RWPE2 (cell line): ENCODE measurements around the gene EIF3F.

ENCODE experiments used
- ATAC-seq: fragments of 200-7000 bp; cut with Tn5 transposase; 3 replicates; pipeline ENCODE4 v1.9.1; 2021; ENCODE audit warnings: low read depth
- DNase-seq: peaks from one replicate; pipeline ENCODE4 v3.0.0-alpha.2; 2020; ENCODE audit warnings: low spot score
- H3K27ac ChIP-seq: fragments of 450-650 bp; 2 replicates; pipeline ENCODE4 v1.5.1; 2017; ENCODE audit warnings: mild to moderate bottlenecking; ENCODE audit not compliant: poor library complexity, severe bottlenecking
- H3K27me3 ChIP-seq: fragments of 250-450 bp; sonication (Bioruptor Pico); 2 replicates; pipeline ENCODE4 v1.5.1; 2021; ENCODE audit warnings: mild to moderate bottlenecking, moderate library complexity; ENCODE audit not compliant: insufficient read depth, poor library complexity, severe bottlenecking
- H3K36me3 ChIP-seq: fragments of 250-450 bp; sonication (Bioruptor Pico); 2 replicates; pipeline ENCODE4 v1.5.1; 2020; ENCODE audit warnings: low read depth, mild to moderate bottlenecking, moderate library complexity
- H3K4me1 ChIP-seq: fragments of 250-450 bp; sonication (Bioruptor Pico); 2 replicates; pipeline ENCODE4 v1.5.1; 2021; ENCODE audit warnings: mild to moderate bottlenecking, moderate library complexity; ENCODE audit not compliant: insufficient read depth, poor library complexity, severe bottlenecking
- H3K4me3 ChIP-seq: fragments of 250-450 bp; sonication (Bioruptor Pico); 2 replicates; pipeline ENCODE4 v1.5.1; 2021; ENCODE audit warnings: mild to moderate bottlenecking, moderate library complexity; ENCODE audit not compliant: severe bottlenecking
- H3K9me3 ChIP-seq: fragments of 250-450 bp; sonication (Bioruptor Pico); 2 replicates; pipeline ENCODE4 v1.5.1; 2021; ENCODE audit warnings: mild to moderate bottlenecking, moderate library complexity; ENCODE audit not compliant: severe bottlenecking
- CTCF ChIP-seq: fragments of 450-650 bp; IDR thresholded peaks from one replicate; pipeline ENCODE4 v1.5.1; 2017; ENCODE audit warnings: mild to moderate bottlenecking, moderate library complexity; ENCODE audit not compliant: poor library complexity, severe bottlenecking

EIF3F gene

GRCh38 chr11:8036002-8036802, 49.1 kb downstream of the EIF3F start:
- no peak for TF ChIP-seq CTCF
- Histone ChIP-seq H3K36me3 (no peaks in the 10 kb centered on the region), H3K9me3 (no peaks in the 10 kb centered on the region), H3K27me3 (no peaks in the 10 kb centered on the region), H3K4me3 (no peak overlapping the region), H3K27ac (no peak overlapping the region), H3K4me1 (no peaks in the 10 kb centered on the region)
- no peak for DNase-seq
- ATAC-seq, result no peak

- no peak for ATAC-seq
- Histone ChIP-seq H3K9me3 (no peaks in the 10 kb centered on the region), H3K4me1 (no peaks in the 10 kb centered on the region), H3K27ac (no peak overlapping the region), H3K4me3 (no peak overlapping the region), H3K36me3 (no peaks in the 10 kb centered on the region), H3K27me3 (no peaks in the 10 kb centered on the region)
- DNase-seq, result no peak
- no peak for TF ChIP-seq CTCF
Observed at GRCh38 chr11:8036986-8037385, 49.8 kb downstream of the EIF3F start.

GRCh38 chr11:8038393-8038792, 51.3 kb downstream of the EIF3F start:
- Histone ChIP-seq H3K27me3 (no peaks in the 10 kb centered on the region), H3K4me3 (no peak overlapping the region), H3K9me3 (no peaks in the 10 kb centered on the region), H3K27ac (no peak overlapping the region), H3K36me3 (no peaks in the 10 kb centered on the region), H3K4me1 (no peaks in the 10 kb centered on the region)
- ATAC-seq, result no peak
- no peak for DNase-seq
- no peak for TF ChIP-seq CTCF

GRCh38 chr11:8038811-8039529, 51.8 kb downstream of the EIF3F start:
- H3K4me3 ChIP-seq, result no peak overlapping the region
- TF ChIP-seq CTCF, result no peak
- H3K27me3 ChIP-seq, result no peaks in the 10 kb centered on the region
- H3K9me3 ChIP-seq, result no peaks in the 10 kb centered on the region
- H3K4me1 ChIP-seq, result no peaks in the 10 kb centered on the region
- no peak for DNase-seq
- H3K27ac ChIP-seq, result no peak overlapping the region
- no peaks in the 10 kb centered on the region for H3K36me3 ChIP-seq
- ATAC-seq, result no peak
